Stimulated activated CD8-positive, alpha-beta memory T cell treated with anti-CD3 and anti-CD28 coated beads, Interleukin-4, amount 100 ng/mL, for 24 hours (primary cell): ENCODE results near the gene TWIST2.

Source experiments
- DNase-seq: peaks from one replicate; pipeline ENCODE4 v3.0.0-alpha.2; 2020; ENCODE audit warnings: low read depth

Gene TWIST2

DNA sequence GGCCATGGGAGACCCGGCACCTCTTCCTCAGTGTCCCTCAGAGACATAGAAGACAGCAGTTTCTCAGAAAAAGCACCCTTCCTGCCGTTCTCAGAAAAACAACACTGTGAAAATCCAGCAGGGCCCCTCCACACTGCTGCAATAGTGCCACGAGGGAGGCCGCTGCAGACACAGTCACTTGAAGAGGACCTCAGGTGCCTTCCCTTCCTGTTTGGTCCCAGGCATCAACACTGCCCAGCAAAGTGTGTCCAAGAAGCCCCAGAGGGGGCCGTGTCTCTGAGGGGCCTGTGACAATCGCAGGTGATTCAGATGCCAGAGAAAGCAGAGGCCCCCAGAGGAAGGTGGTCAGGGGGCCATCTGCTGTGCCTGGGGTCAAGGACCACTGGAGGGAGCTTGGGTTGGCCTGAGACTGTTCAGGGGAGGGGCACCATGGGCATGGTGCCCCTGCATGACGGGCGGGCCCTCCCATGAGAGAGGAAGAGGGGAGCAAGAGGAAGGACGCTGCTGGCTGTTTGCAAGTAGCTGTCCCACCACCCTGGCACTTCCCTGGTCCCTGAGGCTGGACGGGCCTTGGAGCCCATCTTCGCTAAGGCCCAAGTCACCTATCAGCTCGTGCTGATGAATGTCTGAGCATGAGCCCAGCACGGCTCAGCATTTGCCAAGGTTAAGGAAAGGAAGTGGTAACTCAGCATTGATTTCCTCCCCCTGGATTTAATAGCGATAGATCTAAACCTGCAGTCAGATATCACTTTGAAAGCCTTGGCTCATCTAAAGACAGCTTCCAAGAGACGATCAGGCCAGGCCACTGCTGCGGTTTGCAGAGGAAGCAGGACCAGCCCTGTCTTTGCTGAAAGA, 9.1 kb downstream of the TWIST2 start:
- DNase-seq = no peak

DNA sequence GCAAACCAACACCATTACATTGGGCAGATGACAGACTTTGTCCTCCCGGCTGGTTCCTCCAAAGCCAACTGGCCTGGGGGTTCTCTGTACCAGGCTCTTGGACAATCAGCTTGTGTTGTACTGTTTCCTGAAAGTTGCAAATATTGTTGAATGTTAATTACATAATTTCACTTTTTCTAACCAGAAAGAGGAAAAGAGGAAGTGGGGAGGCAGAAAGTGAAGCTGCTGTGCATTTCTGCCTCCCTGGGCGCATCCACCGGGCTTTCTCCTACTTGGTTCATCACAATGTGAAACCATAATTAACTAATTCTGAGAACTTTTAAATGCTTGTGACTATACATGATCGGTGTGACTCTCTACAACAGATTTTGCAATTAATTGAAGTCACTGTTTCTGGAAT, 10.1 kb downstream of the TWIST2 start:
- no peak for DNase-seq

DNA sequence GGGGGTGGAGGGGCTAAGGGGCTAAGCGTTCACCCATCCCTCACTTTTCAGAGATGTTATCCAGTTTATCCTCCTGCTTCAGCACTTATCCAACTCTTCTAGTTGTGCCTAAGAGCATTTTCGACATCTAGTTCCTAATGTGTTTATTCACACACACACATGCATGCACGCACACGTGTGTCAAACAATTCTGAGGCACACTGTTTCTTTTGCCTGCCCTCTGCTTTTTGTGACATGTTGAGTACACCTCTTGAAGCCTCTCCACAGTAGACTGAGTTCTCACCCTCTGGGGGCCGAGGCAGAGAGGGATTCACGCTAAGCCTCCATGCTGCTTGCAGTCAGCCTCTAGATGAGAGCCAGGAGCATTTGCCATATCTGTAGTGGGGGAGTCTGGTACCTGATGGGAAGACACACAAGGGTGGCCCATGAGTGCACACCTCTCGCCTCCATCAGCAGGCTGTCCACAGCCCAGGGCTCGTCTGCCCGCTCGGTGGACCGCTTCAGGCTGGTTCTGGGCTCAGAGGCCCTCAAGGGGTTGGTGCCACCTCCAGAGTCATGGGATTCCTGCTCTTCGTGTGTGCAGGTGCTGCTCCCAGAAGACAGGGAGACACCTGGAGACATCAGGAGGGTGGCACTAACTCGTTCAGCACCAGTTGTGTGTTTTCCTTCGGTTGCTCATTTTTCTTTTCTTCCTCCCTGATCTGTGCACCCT, 11.9 kb downstream of the TWIST2 start:
- no peak for DNase-seq

DNA sequence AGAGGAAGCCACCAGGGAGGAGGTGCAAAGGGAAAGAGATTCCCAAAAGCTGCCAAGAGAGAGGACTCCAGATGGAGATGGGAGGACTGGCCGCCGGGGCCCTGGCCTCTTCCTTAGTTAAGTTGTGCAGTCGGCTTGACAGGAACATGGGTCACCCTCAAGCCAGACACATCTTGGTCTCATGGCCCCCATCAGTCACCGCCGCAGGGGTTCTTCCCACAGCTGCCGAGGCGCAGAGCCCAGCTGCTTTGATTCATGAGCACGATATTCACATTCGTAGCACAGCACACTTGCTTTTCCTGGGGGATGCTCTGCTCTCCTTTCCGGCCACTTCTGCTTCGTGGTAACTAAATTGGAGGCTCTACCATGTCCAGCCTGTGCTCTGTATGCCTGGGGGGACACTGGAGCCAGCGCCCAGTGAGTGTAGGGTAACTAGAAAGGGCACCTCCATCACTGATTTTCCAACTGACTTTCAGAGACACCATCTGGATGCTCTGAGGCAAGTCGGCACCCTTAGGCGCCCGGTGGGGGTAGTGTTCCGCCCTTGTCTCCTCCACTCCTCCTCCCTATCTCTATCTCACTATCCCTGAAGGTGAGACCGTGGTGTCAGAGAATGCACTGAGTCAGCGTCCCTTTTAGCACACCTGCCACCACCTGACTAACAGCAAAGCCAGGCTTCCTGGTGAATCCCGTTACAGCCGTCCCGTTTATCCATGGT, 13.3 kb downstream of the TWIST2 start:
- no peak for DNase-seq

GRCh38 chr2:238861766-238862315, 14.0 kb downstream of the TWIST2 start:
- no peak for DNase-seq

DNA sequence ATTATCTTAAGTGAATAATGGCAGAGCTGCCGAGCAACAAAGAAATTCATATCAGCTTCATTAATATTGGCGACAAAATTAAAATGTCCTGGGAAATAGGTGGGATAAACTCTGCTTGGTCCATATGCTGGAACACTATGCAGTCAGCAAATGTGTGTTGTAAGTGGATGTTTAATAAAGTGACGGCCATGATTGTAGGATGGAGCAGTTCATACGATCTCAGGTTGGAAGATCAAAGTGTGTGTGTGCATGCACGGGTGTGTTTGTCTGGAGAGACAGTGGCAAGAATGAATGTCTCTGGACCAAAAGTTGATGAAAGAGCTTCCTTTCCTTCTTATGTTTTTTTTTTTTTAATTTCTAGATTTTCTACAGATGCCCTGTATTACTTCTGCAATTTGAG, 14.8 kb downstream of the TWIST2 start:
- no peak for DNase-seq

DNA sequence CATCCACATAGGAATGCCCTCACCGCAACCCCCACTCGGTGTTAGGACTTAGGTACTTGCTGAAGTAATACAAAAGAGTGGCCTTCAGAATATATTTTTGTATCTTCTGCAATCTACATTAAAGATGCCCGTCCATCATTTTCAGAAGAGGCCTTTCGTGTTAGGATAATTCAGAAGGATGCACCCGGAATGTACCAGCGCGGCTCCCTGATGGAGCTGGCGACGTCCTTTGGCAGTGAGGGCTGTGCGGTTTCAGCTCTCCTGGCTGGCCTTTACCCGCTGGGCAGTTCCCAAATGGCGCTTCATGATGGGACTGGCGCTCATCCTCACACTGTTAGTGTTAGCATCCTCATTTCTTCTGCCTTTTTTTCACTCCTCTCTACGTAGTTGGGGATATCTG, 15.3 kb downstream of the TWIST2 start:
- no peak for DNase-seq

DNA sequence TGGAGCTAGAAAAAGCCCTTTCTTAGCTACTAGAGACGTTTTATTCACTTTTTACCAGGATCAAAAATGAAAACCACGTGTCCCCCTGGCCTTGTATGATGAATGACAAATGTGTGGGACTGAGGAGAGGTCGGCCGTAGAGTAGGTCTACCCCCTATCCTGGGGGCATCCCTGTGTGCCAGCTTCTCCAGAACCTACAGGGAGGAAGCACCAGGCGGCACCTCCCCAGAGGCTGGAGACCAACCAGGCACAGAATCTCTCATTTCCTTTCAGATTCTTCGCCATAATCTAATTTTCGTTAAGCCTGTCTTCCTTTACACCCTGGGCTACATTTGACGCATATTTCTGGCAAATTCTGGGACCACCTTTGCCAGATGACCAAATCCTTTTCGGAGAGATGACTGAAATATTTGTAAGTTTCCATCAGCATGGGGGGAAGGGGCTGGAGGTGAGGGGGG, 15.9 kb downstream of the TWIST2 start:
- no peak for DNase-seq

GRCh38 chr2:238864207-238865014, 16.5 kb downstream of the TWIST2 start:
- DNase-seq = peak; percentile 29

GRCh38 chr2:238865015-238865719, 17.3 kb downstream of the TWIST2 start:
- DNase-seq = no peak

DNA sequence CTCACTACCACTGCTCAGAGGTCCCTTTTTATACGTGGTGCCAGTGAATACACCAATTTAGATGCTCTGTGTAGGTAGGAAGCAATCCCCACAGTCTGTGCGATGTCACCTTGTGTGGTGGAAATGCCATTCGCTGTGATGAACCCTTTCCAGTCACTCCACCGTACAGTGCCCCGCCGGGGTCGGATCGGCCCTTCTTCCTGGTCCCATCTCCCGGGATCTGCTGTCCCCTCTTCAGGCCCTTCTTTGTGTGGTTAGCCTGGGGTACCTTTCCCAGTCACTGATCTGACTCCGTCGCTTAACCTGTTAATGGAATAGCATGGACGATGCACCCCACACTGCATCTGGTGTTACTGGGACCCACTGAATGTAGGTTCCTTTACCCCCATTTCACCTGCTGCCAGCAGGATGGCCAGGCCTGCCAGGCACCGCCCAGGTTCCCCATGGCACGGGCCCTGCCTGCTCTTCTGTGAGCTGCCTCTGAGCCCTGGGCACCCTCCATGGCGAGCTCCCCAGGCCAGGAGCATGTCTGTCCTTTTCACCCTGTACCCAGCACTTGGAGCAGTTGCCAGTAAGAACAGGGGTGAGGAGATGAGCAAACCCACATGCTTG, 18.0 kb downstream of the TWIST2 start:
- no peak for DNase-seq

- no peak for DNase-seq
Observed at GRCh38 chr2:238866656-238867277, 18.9 kb downstream of the TWIST2 start.

DNA sequence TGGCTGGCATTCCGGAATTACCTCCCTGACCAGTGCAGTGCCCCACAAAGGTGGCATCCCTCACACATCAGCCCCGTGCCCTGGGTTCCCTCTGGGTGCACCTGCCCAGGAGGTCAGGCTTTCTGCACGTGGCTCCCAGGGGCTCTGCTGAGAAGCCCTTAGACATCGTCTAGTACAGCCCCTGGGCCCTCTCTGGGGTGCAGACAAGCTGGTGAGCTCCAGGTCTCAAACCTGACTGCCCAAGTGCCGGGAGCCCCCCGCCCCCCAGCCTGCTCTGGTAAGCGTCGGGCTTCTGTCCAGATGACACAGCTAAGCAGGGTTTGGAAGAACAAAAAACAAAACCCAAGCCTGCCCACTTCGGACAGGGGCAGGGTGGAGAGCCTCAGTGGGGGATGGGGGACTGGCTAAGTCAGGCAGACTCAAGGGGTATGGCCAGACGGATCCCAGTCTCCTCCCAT, 20.2 kb downstream of the TWIST2 start:
- no peak for DNase-seq

DNA sequence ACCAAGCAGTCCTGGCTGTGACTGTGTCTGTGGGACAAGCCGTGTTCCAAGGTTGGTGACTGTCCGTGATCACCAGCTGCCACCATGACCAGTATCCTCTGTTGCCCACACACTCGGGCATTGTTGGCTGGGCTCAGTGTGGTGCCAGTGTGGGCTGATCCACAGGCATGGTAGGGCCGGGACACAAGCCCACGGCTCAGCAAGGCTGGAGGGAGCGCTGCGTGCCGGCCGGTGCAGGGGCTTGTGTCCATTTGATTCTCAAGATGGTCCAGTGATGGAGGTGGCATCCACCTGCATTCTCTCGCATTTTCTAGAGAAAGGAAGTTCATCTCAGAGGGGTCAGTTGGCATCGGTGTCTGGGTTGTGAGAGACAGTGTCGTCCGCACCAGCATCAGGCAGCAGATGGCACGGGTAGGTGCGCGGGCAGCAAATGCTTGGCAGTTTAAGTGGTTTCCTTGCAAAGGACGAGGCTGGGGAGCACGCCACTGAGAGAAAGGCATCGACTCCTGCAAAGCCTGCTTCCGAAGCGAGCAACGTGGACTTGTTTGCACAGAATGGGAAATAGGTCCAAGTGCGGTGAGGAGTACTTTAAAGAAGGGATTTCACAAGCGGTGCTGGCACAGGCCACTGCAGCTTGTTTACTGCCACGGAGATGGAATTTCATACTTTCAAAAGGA, 20.9 kb downstream of the TWIST2 start:
- DNase-seq = no peak

GRCh38 chr2:238869293-238870124, 21.6 kb downstream of the TWIST2 start:
- no peak for DNase-seq

DNA sequence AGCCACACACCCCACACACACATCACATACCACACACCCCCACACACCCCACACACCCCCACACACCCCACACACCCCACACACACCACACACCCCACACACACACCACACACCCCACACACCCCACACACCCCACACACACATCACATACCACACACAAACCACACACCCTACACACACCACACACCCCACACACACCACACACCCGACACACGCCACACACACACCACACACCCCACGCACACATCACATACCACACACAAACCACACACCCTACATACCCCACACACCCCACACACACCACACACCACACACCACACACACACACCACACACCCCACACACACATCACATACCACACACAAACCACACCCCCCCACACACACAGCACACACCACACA, 22.4 kb downstream of the TWIST2 start:
- DNase-seq = no peak

DNA sequence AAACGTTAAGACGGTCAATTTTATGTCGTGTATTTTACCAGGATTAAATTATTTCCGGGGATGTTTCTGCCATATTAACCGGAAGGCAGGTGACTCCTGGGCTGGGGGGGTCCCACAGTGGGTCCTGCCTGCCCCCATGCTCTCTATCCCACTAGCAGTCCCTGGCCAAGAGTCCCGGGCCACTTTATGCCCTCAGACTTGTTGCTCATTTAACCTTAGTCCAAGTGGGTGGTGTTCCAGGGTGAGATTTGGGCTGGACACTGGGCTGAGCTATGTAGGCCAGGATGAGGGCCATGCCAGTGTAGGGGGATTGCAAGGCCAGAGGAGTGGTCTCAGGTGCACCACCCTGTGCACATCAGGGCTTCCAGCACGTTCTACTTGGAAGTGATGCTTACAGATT, 24.1 kb downstream of the TWIST2 start:
- DNase-seq = no peak

DNA sequence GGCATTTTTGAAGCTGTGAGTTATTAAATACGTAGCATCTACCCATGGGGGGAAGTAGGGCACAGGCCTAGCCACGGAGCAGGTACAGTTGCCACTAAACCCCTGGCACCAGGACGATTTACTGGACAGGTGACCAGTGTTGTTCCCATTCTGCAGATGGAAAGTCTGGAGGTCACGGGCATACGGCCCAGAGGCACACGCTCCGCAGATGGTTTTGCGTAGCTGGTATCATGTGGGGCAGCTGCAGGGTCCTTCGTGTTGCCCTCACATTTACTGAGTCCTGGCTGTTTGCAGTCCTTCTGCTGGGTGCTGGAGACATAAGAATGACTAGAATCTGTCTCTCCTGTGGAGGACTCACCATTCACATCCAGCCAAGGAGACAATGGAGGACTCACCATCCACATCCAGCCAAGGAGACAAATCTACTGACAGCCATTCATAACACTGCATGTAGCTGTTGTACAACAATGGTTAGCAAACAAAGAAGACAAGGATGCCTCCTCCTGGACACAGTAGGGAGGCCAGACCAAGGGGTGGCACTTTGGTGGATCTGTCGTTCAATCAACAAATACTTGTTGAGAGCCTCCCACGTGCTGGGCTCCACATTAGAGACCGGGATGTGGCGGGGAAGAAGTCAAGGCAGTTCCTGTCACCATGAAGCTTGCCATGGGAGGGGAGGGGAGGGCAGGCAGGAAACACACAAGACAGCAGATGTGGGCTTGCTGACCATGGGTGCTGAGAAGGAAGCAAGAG, 24.9 kb downstream of the TWIST2 start:
- DNase-seq = no peak
